Glutamatergic neuron (in vitro differentiated cells): Measurements from ENCODE around the gene UHRF2. TPM values are rescaled to one million over a fixed set of nuclear protein-coding genes. Genes with fewer than 3 reads are reported as not detected.

Source experiments
- DNase-seq: peaks from one replicate; pipeline ENCODE4 v3.0.0; 2022
- H3K27ac Mint-ChIP-seq: one replicate; pipeline ENCODE4 v1.8.0; 2020; ENCODE audit warnings: mild to moderate bottlenecking, mixed read lengths, inconsistent platforms; ENCODE audit not compliant: unreplicated experiment
- H3K27me3 Mint-ChIP-seq: one replicate; pipeline ENCODE4 v1.8.0; 2020; ENCODE audit warnings: mild to moderate bottlenecking, moderate library complexity, mixed read lengths, inconsistent platforms; ENCODE audit not compliant: unreplicated experiment
- H3K36me3 Mint-ChIP-seq: one replicate; pipeline ENCODE4 v1.8.0; 2020; ENCODE audit warnings: mild to moderate bottlenecking, mixed read lengths, inconsistent platforms; ENCODE audit not compliant: unreplicated experiment
- H3K4me1 Mint-ChIP-seq: one replicate; pipeline ENCODE4 v1.8.0; 2020; ENCODE audit warnings: mild to moderate bottlenecking, low read depth, mixed read lengths, inconsistent platforms; ENCODE audit not compliant: unreplicated experiment
- H3K4me3 Mint-ChIP-seq: one replicate; pipeline ENCODE4 v1.8.0; 2020; ENCODE audit warnings: mild to moderate bottlenecking, mixed read lengths, inconsistent platforms; ENCODE audit not compliant: unreplicated experiment
- H3K9me3 Mint-ChIP-seq: one replicate; pipeline ENCODE4 v1.8.0; 2020; ENCODE audit warnings: mild to moderate bottlenecking, moderate library complexity, mixed read lengths, inconsistent platforms; ENCODE audit not compliant: unreplicated experiment
- CTCF ChIP-seq: fragments of 200-600 bp; sonication (generic); IDR thresholded peaks from one replicate; pipeline ENCODE4 v1.5.0; 2021; ENCODE audit not compliant: partially characterized antibody, unreplicated experiment
- total RNA-seq: library from RNA; stranded (reverse); fragmentation: NEBNext Ultra II Directional; extraction: Animal tissue kit (Norgen Biotek cat#: 25700); gene quantifications from one replicate; pipeline ENCODE4 v1.2.1, GENCODE V29; 2021; ENCODE audit not compliant: unreplicated experiment

The UHRF2 gene
- total RNA-seq, 1 donor from 2014 or later: 54.2 TPM

DNA sequence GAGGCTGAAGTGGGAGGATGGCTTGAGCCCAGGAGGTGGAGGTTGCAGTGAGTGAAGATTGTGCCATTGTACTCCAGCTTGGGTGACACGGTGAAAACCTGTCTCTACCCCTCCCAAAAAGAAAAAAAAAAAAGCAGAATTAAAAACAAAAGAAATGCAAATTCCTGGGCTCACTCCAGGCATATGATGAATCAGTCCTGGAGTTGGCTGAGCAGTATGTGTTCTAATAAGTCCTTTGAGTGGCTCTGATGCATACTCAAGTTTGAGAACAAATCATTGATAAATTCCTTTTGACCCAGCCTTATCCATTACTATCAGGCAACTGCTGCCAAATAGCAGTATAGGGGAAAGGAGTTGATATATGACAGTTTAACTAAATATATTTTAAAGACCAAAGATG, 28.3 kb downstream of the UHRF2 start:
- Mint-ChIP-seq H3K36me3 (no peaks in the 10 kb centered on the region), H3K27me3 (no peaks in the 10 kb centered on the region), H3K4me1 (no peaks in the 10 kb centered on the region), H3K27ac (no peak overlapping the region), H3K4me3 (no peak overlapping the region), H3K9me3 (no peaks in the 10 kb centered on the region)
- no peak for DNase-seq
- no peak for TF ChIP-seq CTCF

- no peak for TF ChIP-seq CTCF
- H3K27me3 Mint-ChIP-seq: no peaks in the 10 kb centered on the region
- no peaks in the 10 kb centered on the region for H3K9me3 Mint-ChIP-seq
- no peak for DNase-seq
- H3K36me3 Mint-ChIP-seq: no peaks in the 10 kb centered on the region
- H3K4me3 Mint-ChIP-seq: no peak overlapping the region
- H3K4me1 Mint-ChIP-seq: no peaks in the 10 kb centered on the region
- no peak overlapping the region for H3K27ac Mint-ChIP-seq
These were observed 30.7 kb downstream of the UHRF2 start for GRCh38 chr9:6443661-6444060.

DNA sequence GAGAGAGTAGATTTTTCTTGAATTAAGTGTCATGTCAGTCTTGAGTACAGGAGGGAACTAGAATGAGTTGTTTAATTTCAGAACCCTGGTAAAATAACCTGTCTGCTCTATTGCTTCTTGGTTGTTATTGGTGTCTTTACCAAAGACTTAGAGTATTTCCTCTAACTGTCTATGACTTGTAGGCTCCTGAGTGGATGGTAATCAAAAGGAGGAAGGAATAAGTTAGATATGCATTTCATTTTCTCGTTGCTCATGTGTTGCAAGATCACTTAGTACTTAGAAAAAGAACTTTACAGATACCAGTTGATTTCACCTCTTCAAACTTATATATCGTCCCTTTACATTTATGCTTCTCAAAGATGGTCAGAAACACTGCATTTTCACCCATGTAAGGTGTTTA, 31.1 kb downstream of the UHRF2 start:
- H3K4me1 Mint-ChIP-seq: peaks cover under 1% of the 10 kb centered on the region
- H3K27me3 Mint-ChIP-seq: no peaks in the 10 kb centered on the region
- no peaks in the 10 kb centered on the region for H3K9me3 Mint-ChIP-seq
- DNase-seq: no peak
- TF ChIP-seq CTCF: no peak
- H3K36me3 Mint-ChIP-seq: no peaks in the 10 kb centered on the region
- H3K27ac Mint-ChIP-seq: no peak overlapping the region
- no peak overlapping the region for H3K4me3 Mint-ChIP-seq

- TF ChIP-seq CTCF: no peak
- no peaks in the 10 kb centered on the region for H3K9me3 Mint-ChIP-seq
- no peak overlapping the region for H3K4me3 Mint-ChIP-seq
- no peaks in the 10 kb centered on the region for H3K27me3 Mint-ChIP-seq
- no peak for DNase-seq
- no peak overlapping the region for H3K27ac Mint-ChIP-seq
- no peaks in the 10 kb centered on the region for H3K36me3 Mint-ChIP-seq
- H3K4me1 Mint-ChIP-seq: peaks cover 2% of the 10 kb centered on the region
These were observed 36.1 kb downstream of the UHRF2 start for GRCh38 chr9:6449086-6449485.

- no peaks in the 10 kb centered on the region for H3K9me3 Mint-ChIP-seq
- no peak overlapping the region for H3K4me3 Mint-ChIP-seq
- H3K27me3 Mint-ChIP-seq: no peaks in the 10 kb centered on the region
- TF ChIP-seq CTCF: no peak
- peaks cover 2% of the 10 kb centered on the region for H3K4me1 Mint-ChIP-seq
- H3K36me3 Mint-ChIP-seq: no peaks in the 10 kb centered on the region
- no peak for DNase-seq
- no peak overlapping the region for H3K27ac Mint-ChIP-seq
These were observed 36.6 kb downstream of the UHRF2 start for GRCh38 chr9:6449645-6450044.
